Amniotic epithelial cell (primary cell): ENCODE results near the gene AMN.

ENCODE experiments used
- DNase-seq: peaks from one replicate; pipeline ENCODE4 v3.0.0-alpha.2; 2010; ENCODE audit warnings: low read depth

AMN gene

GRCh38 chr14:102966681-102967505 is 44.4 kb downstream of the AMN start:
- no peak for DNase-seq

GRCh38 chr14:102967506-102967795 is 45.0 kb downstream of the AMN start:
- no peak for DNase-seq

- no peak for DNase-seq
Measured at GRCh38 chr14:102968306-102968705, 45.8 kb downstream of the AMN start.

GRCh38 chr14:102969060-102969791 is 46.8 kb downstream of the AMN start:
- no peak for DNase-seq

GRCh38 chr14:102969901-102970300 is 47.4 kb downstream of the AMN start:
- no peak for DNase-seq

- no peak for DNase-seq
Measured at GRCh38 chr14:102970496-102970895, 48.0 kb downstream of the AMN start.

- DNase-seq: no peak
Measured at GRCh38 chr14:102971314-102971713, 48.9 kb downstream of the AMN start.

GRCh38 chr14:102971836-102972606 is 49.6 kb downstream of the AMN start:
- no peak for DNase-seq

- DNase-seq: no peak
Measured at GRCh38 chr14:102973706-102974285, 51.3 kb downstream of the AMN start.

GRCh38 chr14:102975662-102976061 is 53.2 kb downstream of the AMN start:
- no peak for DNase-seq

GRCh38 chr14:102977475-102977874 is 55.0 kb downstream of the AMN start:
- DNase-seq: no peak

- DNase-seq: no peak
Measured at GRCh38 chr14:102979406-102979805, 56.9 kb downstream of the AMN start.

- DNase-seq: peak; percentile 47
Measured at GRCh38 chr14:102980409-102980810, 57.9 kb downstream of the AMN start.
